Retinal pigment epithelial cell (primary cell): ENCODE results near the gene RAB26.

Experiments used
- DNase-seq: peaks from one replicate; pipeline ENCODE4 v3.0.0-alpha.2; 2010; ENCODE audit warnings: low read depth
- H3K4me3 ChIP-seq: 2 replicates; pipeline ENCODE4 v1.5.1; 2011; ENCODE audit warnings: mild to moderate bottlenecking, low read length, control low read depth, moderate library complexity
- TF ChIP-seq, protein P1 (sequence below): conservative IDR thresholded peaks from 2 replicates; pipeline ENCODE4 v1.5.1; 2011; ENCODE audit warnings: low read depth, low read length, control low read depth, inconsistent platforms

The RAB26 gene

DNA sequence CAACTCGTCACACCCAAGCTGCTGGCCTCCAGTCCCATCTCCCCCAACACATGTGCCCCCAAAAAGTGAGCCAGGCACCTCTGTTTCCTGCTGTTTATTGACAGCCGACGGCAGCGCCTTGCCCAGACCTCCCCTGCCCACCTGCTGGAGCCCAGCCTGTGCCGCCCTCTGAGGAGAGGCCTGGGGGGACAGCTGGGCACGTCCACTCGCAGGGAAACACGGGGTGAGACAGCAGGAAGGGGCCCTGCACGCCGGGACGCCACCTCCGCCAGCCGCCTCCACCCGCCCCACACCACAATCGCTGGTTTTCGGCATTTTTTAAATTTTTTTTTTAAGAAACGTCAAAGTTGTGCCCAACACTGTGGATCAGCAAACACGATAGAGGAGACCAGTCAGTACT, 28.7 kb downstream of the RAB26 start:
- H3K4me3 ChIP-seq = no peak overlapping the region
- TF ChIP-seq, protein P1, sequence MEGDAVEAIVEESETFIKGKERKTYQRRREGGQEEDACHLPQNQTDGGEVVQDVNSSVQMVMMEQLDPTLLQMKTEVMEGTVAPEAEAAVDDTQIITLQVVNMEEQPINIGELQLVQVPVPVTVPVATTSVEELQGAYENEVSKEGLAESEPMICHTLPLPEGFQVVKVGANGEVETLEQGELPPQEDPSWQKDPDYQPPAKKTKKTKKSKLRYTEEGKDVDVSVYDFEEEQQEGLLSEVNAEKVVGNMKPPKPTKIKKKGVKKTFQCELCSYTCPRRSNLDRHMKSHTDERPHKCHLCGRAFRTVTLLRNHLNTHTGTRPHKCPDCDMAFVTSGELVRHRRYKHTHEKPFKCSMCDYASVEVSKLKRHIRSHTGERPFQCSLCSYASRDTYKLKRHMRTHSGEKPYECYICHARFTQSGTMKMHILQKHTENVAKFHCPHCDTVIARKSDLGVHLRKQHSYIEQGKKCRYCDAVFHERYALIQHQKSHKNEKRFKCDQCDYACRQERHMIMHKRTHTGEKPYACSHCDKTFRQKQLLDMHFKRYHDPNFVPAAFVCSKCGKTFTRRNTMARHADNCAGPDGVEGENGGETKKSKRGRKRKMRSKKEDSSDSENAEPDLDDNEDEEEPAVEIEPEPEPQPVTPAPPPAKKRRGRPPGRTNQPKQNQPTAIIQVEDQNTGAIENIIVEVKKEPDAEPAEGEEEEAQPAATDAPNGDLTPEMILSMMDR = no peak
- DNase-seq = no peak

DNA sequence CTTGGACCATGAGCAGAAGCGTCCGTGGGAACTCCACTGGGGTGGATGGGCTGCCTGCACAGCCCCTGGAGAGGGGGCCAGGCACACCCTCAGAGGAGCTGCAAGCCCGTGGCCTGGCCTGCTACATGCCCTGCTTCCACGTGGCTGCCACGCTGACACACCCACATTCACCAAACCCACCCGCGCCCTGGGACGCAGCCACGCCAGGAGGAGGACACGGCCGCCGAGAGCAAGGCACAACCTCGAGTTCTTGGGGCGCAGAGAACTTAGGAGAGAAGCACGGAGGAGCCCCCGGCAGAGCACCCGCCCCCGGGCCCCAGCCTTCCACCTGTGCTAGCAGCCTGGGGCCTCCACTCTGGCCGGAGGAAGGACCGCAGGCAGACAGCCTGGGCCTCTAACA, 29.1 kb downstream of the RAB26 start:
- DNase-seq = no peak
- no peak overlapping the region for H3K4me3 ChIP-seq
- TF ChIP-seq, protein P1 = no peak

DNA sequence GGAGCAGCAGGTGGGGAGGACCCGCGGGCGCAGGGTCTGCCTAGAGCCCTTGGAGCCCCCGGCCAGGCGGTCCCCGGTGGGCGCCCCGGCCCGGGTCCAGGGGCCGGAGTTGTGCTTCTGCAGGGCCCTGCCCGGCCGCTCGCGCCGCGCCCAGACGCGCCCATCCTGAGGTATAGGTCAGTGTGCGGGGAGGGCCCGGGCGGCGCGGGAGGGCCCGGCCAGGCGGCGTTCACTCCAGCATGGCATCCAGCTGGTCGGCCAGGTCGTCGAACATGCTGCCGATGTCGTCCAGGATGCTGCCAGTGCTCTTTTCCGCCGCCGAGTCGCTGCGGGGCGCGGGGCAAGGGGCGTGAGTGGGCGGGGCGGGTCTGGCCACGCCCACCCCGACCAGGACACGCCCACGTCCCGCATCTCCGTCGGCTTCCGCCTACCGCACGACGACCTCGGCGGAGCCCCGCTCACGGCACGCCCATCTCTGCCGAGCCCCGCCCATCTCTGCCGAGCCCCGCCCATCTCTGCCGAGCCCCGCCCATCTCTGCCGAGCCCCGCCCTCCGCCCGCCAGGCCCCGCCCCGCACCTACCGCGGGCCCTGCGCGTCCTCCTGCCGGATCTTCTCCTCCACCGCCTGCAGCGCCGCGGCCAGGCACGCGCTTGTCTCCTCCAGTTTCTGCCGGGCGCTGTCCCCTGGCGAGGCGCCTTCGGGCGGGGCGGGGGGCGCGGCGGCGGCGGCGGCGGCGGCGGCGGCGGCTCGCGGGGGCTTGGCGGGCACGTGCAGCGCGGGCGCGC, 30.1 kb downstream of the RAB26 start:
- no peak overlapping the region for H3K4me3 ChIP-seq
- no peak for DNase-seq
- TF ChIP-seq, protein P1 = no peak

DNA sequence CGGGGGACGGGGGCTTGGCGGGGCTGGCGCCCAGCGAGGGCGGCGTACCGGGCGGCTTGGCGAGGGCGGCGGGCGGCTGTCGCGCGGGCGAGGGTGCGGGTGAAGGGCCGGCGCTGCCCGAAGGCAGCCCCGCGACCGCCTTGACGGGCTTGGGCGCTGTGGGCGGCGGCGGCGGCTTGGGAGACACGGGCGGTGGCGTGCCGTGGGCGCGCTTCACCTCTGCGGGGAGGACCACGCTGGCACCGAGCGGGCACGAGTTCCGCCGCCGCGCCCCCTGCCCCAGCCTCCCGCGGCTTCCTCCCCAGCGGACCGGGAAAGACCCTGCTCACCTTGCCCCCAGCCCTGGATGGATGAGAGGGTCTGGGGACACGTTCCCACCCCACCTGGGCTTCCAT, 30.7 kb downstream of the RAB26 start:
- no peak for DNase-seq
- TF ChIP-seq, protein P1 = no peak
- H3K4me3 ChIP-seq = no peak overlapping the region

DNA sequence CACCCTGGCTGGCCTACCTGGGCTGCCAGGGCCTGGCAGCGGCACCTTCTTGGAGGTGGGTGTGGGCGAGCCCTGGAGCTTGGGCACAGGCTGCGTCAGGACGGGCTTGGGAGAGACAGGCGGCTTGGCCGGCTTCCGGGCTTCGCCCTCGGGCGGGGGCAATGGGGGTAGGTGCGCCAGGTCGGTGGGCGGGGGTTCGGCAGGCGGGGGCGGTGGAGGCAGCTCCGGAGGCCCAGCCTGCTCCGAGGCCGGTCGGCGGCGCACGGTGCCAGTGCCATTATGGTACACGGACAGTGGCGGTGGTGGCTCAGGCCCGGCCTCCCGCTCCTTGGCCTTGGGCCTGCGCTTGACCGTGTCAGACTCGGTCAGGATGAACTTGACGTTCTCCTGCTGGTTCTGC, 31.2 kb downstream of the RAB26 start:
- TF ChIP-seq, protein P1 = no peak
- no peak overlapping the region for H3K4me3 ChIP-seq
- DNase-seq = no peak

DNA sequence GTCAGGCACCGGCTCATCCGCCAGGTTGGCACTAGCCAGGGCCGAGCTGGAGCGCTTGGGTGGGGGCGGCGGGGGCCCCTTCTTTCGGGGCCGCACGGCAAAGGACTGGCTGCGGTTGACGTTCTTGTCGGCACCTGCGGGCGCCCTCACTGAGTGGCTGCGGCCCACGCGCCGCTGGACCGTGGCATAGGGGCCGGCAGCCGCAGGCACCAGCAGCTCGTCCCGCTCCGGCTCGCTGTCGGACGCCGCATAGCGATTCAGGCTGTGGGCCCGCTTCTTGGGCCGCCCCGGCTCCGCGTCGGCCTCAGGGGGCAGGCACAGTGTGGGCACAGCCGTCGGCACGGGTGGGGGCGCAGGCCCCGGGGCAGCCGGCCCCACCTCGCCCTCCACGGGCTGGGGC, 32.0 kb downstream of the RAB26 start:
- TF ChIP-seq, protein P1 = no peak
- no peak overlapping the region for H3K4me3 ChIP-seq
- DNase-seq = no peak

DNA sequence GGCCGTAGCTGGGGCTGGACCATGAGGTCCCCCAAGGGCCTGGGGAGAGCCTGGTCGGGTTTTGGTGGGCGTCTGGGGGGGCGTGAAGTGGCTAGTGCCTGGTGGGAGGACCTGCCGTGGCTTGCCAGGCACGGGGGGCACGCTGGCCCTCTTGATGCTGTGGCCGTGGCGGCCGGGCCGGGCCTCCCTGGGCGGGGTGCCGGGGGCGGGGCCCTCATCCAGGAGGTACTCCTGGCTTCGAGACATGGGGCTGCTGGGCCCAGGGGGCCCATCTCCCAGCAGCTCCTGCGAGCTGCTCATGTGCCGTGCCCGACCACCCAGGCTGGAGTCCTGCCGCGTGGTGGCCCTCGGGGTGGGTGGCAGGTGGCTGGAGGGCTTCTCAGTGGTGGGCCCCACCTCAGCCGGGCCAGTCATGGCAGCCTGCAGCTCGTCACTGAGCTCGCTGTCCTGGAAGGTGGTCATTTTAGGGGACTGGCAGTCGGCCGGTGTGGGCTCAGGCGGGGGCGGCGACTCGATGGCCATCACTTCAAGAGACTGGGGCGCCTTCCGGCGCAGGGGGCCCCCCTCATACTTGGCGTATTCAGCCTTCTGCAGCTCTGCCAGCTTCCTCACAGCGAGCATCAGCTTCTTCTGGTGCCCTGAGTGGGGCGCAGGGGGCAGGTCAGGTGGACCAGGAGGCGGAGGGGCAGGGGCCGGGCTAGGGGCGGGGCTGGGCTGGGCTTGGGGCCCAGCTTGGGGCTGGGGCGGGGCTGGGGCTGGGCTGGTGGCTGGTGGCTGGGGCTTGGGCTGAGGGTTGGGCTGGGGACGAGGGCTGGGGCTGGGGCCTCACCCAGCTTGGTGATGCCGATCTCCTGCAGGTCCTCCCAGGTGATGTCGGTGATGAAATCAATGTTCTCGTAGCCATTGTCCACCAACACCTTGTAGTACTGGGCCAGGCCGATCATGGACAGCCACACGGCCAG, 32.8 kb downstream of the RAB26 start:
- DNase-seq = no peak
- no peak overlapping the region for H3K4me3 ChIP-seq
- TF ChIP-seq, protein P1 = no peak
